Lower leg skin (tissue), 4 donors: ENCODE results near the gene ABCF2. TPM values are rescaled to one million over a fixed set of nuclear protein-coding genes. Genes with fewer than 3 reads are reported as not detected.

Source experiments
- DNase-seq, 2 donors: peaks; one replicate each; pipeline ENCODE4 v3.0.0-alpha.2; 2019; ENCODE audit warnings: low spot score in 2 of 2
- H3K4me3 ChIP-seq: fragments of 200-600 bp; sonication (generic); 2 replicates; pipeline ENCODE4 v1.5.1; 2017; ENCODE audit warnings: mild to moderate bottlenecking, low read depth; ENCODE audit not compliant: poor library complexity, severe bottlenecking
- CTCF ChIP-seq, 3 donors: fragments of 450-650 bp; IDR thresholded peaks; one replicate each; pipeline ENCODE4 v1.5.1; 2016; ENCODE audit warnings: antibody characterized with exemption in 3 of 3, mild to moderate bottlenecking in 3 of 3, moderate library complexity in 2 of 3
- POLR2A ChIP-seq, 2 donors: fragments of 450-650 bp; IDR thresholded peaks; one replicate each; pipeline ENCODE4 v1.6.1; 2016 to 2017; ENCODE audit warnings: antibody characterized with exemption in 2 of 2, mild to moderate bottlenecking in 1 of 2, moderate library complexity in 1 of 2
- WGBS, 2 donors: methylation state at CpG; one replicate each; pipeline ENCODE4 v1.1.5; 2018; 5-methylcytosine and 5-hydroxymethylcytosine counted together
- intact Hi-C: fragments of 100-400 bp; cut with DNase I; formaldehyde crosslinking; loops from one replicate; pipeline ENCODE4 v1.15.0; 2023; ENCODE audit warnings: low total_unique reads
- total RNA-seq, 4 donors: library from RNA; depleted of rRNA; stranded (reverse); fragments of >200 nt; gene quantifications; one replicate each; pipeline ENCODE4 v1.1.0, GENCODE V29; 2016

Gene ABCF2
- total RNA-seq, 4 donors from 2014 or later = 16.4 to 267 (median 29.1) TPM

- no peak overlapping the region for H3K4me3 ChIP-seq
- TF ChIP-seq POLR2A (IDR thresholded peaks at IDR 0.05) = no peak
- TF ChIP-seq CTCF (IDR thresholded peaks at IDR 0.05) = no peak
- intact Hi-C loops = no loop called here
- WGBS, 2 donors = 21 to 26% methylated on average over 12 to 15 of the region's 15 CpGs
- DNase-seq = peak in 1 of 2 donors; percentile 80
Measured at GRCh38 chr7:151244841-151245346, 17.9 kb upstream of the ABCF2 start.

- 34 to 36% methylated on average over 10 of the region's 10 CpGs for WGBS, 2 donors
- DNase-seq = peak in 1 of 2 donors; percentile 86
- H3K4me3 ChIP-seq = no peak overlapping the region
- TF ChIP-seq CTCF (IDR thresholded peaks at IDR 0.05) (no peak), POLR2A (IDR thresholded peaks at IDR 0.05) (no peak)
- intact Hi-C loops = no loop called here
Measured at GRCh38 chr7:151244196-151244840, 17.3 kb upstream of the ABCF2 start.

- peak in 1 of 2 donors; percentile 84 for DNase-seq
- 50 to 54% methylated on average over 17 of the region's 17 CpGs for WGBS, 2 donors
- intact Hi-C loops = no loop called here
- no peak overlapping the region for H3K4me3 ChIP-seq
- TF ChIP-seq CTCF (IDR thresholded peaks at IDR 0.05) (no peak), POLR2A (IDR thresholded peaks at IDR 0.05) (no peak)
Measured at GRCh38 chr7:151243408-151244195, 16.6 kb upstream of the ABCF2 start.

- intact Hi-C loops = no loop called here
- WGBS, 2 donors = 48 to 50% methylated on average over 2 of the region's 2 CpGs
- no peak overlapping the region for H3K4me3 ChIP-seq
- TF ChIP-seq CTCF (IDR thresholded peaks at IDR 0.05) (no peak), POLR2A (IDR thresholded peaks at IDR 0.05) (no peak)
- DNase-seq = no peak
Measured at GRCh38 chr7:151243045-151243349, 16.0 kb upstream of the ABCF2 start.

GRCh38 chr7:151242159-151243044 lies 15.4 kb upstream of the ABCF2 start:
- TF ChIP-seq POLR2A (IDR thresholded peaks at IDR 0.05) (no peak), CTCF (IDR thresholded peaks at IDR 0.05) (no peak)
- 65 to 71% methylated on average over 20 of the region's 20 CpGs for WGBS, 2 donors
- intact Hi-C loops = no loop called here
- no peak overlapping the region for H3K4me3 ChIP-seq
- DNase-seq = no peak
